ENCODE measurements around the gene TMEM164. TPM values are rescaled to one million over a fixed set of nuclear protein-coding genes. Genes with fewer than 3 reads are reported as not detected.

The TMEM164 gene
- total RNA-seq, 6 experiments from 2014 or later, result 1.3 to 7.9 (median 2.8) TPM

- H3K9me3 ChIP-seq, result no peaks in the 10 kb centered on the region
- H3K27me3 ChIP-seq, result no peaks in the 10 kb centered on the region
- H3K4me1 ChIP-seq, result no peaks in the 10 kb centered on the region
- no peak overlapping the region for H3K27ac ChIP-seq
- TF ChIP-seq POLR2A (IDR thresholded peaks at IDR 0.05) (no peak), CTCF (IDR thresholded peaks at IDR 0.05) (no peak)
- DNase-seq (no peak), ATAC-seq (no peak)
- no peak overlapping the region for H3K4me3 ChIP-seq
- no peaks in the 10 kb centered on the region for H3K36me3 ChIP-seq
- intact Hi-C loops (cut with DNase I), result no loop called here
- WGBS (ENCODE audit: insufficient coverage, low coverage, low lambda C conversion rate, missing lambda C conversion rate), result 40% methylated on average over 1 of the region's 1 CpG
Observed at GRCh38 chrX:110060846-110061537, 58.1 kb downstream of the TMEM164 start.

GRCh38 chrX:110062919-110063318, 60.0 kb downstream of the TMEM164 start:
- intact Hi-C loops (cut with DNase I), result no loop called here
- DNase-seq (no peak), ATAC-seq (no peak)
- H3K4me3 ChIP-seq, result no peak overlapping the region
- WGBS (ENCODE audit: insufficient coverage, low coverage, low lambda C conversion rate, missing lambda C conversion rate), result no CpG with 5 or more reads among the region's 1 CpG
- H3K27me3 ChIP-seq, result no peaks in the 10 kb centered on the region
- no peak for TF ChIP-seq CTCF (IDR thresholded peaks at IDR 0.05)
- TF ChIP-seq POLR2A (IDR thresholded peaks at IDR 0.05), result no peak
- no peak overlapping the region for H3K27ac ChIP-seq
- H3K4me1 ChIP-seq, result no peaks in the 10 kb centered on the region
- no peaks in the 10 kb centered on the region for H3K9me3 ChIP-seq
- no peaks in the 10 kb centered on the region for H3K36me3 ChIP-seq

GRCh38 chrX:110066488-110067225, 63.7 kb downstream of the TMEM164 start:
- no peaks in the 10 kb centered on the region for H3K36me3 ChIP-seq
- TF ChIP-seq CTCF (IDR thresholded peaks at IDR 0.05) (no peak), POLR2A (IDR thresholded peaks at IDR 0.05) (no peak)
- no peaks in the 10 kb centered on the region for H3K4me1 ChIP-seq
- no peaks in the 10 kb centered on the region for H3K9me3 ChIP-seq
- intact Hi-C loops (cut with DNase I), result no loop called here
- ATAC-seq, result no peak
- no peaks in the 10 kb centered on the region for H3K27me3 ChIP-seq
- 52% methylated on average over 7 of the region's 7 CpGs for WGBS (ENCODE audit: insufficient coverage, low coverage, low lambda C conversion rate, missing lambda C conversion rate)
- DNase-seq, result no peak
- H3K27ac ChIP-seq, result no peak overlapping the region
- no peak overlapping the region for H3K4me3 ChIP-seq

GRCh38 chrX:110070970-110071369, 68.1 kb downstream of the TMEM164 start:
- no peaks in the 10 kb centered on the region for H3K36me3 ChIP-seq
- TF ChIP-seq POLR2A (IDR thresholded peaks at IDR 0.05), result no peak
- TF ChIP-seq CTCF (IDR thresholded peaks at IDR 0.05), result no peak

More at GRCh38 chrX:110070970-110071369, 68.1 kb downstream of the TMEM164 start:
- Histone ChIP-seq H3K4me1 (no peaks in the 10 kb centered on the region), H3K9me3 (no peaks in the 10 kb centered on the region), H3K27ac (no peak overlapping the region), H3K27me3 (no peaks in the 10 kb centered on the region), H3K4me3 (no peak overlapping the region)
- no peak for ATAC-seq
- intact Hi-C loops (cut with DNase I), result no loop called here
- whole genome bisulfite sequencing (ENCODE audit: insufficient coverage, low coverage, low lambda C conversion rate, missing lambda C conversion rate), result 73% methylated on average over 2 of the region's 2 CpGs
- no peak for DNase-seq

Data from right lobe of liver (tissue), 6 donors.